GM21737 (cell line): ENCODE data around the gene GYS2.
"Not testable (repeated sequence)": the region's sequence is repeated elsewhere in the genome, so short reads cannot be mapped to it uniquely, and the experiment has no call there.

Source experiments
- ATAC-seq: cut with Tn5 transposase; IDR thresholded peaks from one replicate; pipeline ENCODE4 v1.9.1; 2021; ENCODE audit warnings: mild to moderate bottlenecking, moderate library complexity; ENCODE audit not compliant: unreplicated experiment

The GYS2 gene

DNA sequence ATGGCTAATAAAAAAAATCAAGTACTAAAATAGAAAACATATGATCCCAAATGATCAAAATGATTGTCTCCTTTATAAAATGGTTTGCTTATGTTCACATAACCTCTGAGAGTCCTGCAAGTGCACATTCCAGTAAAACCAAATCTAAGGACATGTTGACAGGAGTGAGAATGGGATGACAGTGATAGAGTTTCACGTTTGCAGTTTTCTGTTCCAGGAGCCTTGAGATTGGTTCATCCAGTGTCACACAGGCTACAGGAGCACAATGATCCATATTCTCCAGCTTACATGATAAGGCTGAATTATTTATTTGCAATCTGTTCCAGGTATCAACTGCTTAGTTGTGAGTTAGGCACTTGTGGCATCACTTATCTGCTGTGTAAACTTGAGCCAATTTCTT, 1.5 kb upstream of the GYS2 start:
- no peak for ATAC-seq

GRCh38 chr12:21602774-21603173, 1.9 kb downstream of the GYS2 start:
- no peak for ATAC-seq

GRCh38 chr12:21600196-21600595, 4.5 kb downstream of the GYS2 start:
- no peak for ATAC-seq

DNA sequence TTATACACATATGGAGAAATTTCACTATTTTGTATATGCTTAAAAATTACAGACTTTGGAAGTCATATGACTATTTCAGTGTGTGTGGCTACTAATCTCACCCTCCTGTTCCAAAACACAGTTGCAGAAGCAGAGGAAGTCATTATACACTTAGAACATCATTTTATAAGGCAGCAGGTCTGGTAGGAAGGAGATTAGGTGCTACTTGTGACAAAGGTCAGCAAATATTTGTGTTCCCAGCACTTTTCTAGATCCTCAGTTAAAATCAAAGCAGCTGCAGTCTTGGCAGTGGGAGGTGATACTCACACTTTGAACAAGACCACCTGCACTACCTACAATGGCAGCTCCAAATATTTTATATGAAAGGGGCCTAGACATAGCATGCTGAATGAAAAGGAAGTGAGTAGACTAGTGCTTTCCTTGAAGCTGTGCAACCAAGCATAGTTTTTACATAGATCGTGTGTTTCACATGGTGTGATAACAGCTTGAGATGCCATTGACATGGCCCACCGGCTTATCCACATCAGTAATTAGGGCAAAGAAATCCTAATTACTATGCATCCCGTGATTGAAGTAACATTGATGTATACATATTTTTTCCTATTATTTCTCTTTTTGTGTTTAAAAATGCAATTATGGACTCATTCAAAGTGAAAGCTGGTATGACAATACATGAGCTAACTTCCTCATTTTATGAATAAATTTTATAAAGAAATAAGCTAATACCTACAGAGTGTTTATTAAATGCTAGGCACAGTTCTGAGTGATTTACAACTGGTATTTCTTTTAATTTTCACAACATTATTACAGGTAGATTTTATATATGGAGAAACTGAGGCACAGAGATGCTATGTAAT, 5.3 kb downstream of the GYS2 start:
- no peak for ATAC-seq

GRCh38 chr12:21598651-21599050, 6.0 kb downstream of the GYS2 start:
- ATAC-seq, result no peak

GRCh38 chr12:21595356-21595755, 9.3 kb downstream of the GYS2 start:
- ATAC-seq, result not testable (repeated sequence)

DNA sequence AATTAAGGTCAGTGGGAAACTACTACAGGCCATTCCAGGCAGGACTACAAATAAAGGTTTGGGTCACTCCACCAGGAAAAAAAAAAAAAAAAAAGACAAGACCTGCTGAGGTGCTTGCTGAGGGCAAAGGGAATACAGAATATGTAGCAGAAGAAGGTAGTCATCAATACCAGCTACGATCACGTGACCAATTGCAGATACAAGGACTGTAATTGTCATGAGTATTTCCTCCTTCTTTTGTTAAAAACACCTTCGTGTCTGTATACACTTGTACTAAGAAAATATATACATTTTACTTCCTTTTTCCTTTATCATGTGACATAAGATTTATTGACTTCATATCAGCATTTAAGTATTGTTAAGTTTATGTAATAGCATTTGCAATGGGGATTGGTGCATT, 19.2 kb downstream of the GYS2 start:
- ATAC-seq, result no peak

DNA sequence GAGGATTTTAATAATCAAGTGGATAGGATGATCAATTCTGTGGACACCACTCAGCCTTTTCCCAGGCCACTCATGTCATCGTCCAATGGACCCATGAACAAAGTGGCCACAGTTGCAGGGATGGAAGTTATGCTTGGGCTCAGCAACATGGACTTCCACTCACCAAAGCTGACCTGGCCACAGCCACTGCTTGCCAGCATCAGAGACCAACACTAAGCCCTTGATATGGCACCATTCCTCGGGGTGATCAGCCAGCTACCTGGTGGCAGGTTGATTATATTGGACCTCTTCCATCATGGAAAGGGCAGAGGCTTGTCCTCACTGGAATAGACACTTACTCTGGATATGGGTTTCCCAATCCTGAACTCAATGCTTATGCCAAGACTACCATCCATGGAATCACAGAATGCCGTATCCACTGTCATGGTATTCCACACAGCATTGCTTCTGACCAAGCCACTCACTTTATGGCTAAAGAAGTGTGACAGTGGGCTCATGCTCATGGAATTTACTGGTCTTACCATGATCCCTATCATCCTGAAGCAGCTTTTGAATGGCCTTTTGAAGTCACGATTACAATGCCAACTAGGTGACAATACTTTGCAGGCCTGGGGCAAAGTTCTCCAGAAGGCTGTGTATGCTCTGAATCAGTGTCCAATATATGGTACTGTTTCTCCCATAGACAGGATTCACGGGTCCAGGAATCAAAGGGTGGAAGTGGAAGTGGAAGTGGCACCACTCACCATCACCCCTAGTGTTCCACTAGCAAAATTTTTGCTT, 20.1 kb downstream of the GYS2 start:
- not testable (repeated sequence) for ATAC-seq

DNA sequence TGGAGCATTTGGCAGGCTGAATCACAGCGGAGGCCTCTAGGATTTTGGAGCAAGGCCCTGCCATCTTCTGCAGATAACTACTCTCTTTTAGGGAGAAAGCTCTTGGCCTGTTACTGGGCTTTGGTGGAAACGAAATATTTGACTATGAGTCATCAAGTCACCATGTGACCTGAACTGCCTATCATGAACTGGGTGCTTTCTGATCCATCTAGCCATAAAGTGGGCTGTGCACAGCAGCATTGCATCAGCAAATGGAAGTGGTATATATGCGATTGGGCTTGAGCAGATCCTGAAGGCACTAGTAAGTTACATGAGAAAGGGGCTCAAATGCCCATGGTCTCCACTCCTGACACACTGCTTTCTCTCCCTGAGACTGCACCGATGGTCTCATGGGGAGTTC, 21.1 kb downstream of the GYS2 start:
- no peak for ATAC-seq

- ATAC-seq, result no peak
These were observed 23.7 kb downstream of the GYS2 start for GRCh38 chr12:21580748-21581516.

DNA sequence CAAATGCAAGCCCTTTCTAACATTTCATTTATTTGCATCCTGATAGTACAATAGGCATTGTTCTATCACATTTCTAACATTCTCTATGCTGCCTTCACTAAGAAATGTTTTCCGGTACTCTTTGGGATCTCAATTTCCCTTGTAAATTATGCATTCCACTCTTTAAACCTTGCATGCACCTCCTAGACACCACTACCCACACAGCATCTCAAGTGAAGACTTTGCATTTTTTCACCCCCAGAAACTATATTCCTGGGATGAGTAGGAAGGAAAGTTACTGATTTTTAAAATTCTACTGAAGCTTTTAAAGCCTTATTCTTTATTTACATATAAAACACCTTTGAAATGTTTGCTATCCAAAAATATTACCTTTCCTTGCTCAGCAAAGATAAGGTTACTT, 27.1 kb downstream of the GYS2 start:
- ATAC-seq, result no peak

- ATAC-seq, result no peak
These were observed 28.2 kb downstream of the GYS2 start for GRCh38 chr12:21576431-21576830.

- ATAC-seq, result no peak
These were observed 30.8 kb downstream of the GYS2 start for GRCh38 chr12:21573733-21574358.

DNA sequence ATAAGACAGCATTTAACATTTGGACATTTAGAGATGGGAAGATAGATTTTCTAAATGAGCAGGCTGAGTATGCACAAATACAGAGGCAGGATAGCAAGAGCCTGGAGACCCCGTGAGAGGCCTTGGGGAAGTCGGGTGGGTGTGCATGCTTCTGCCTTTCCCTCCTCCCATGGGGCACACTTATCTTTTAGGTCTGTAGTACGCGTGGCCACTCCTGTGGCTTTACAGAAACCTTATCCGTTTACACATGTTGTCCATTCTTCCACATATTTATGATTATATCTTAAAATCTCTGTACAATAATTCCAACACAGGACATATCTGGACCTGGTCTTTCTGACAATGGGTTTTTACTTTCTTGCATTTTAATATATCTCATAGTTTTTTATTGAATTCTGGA, 33.6 kb downstream of the GYS2 start:
- ATAC-seq, result no peak

DNA sequence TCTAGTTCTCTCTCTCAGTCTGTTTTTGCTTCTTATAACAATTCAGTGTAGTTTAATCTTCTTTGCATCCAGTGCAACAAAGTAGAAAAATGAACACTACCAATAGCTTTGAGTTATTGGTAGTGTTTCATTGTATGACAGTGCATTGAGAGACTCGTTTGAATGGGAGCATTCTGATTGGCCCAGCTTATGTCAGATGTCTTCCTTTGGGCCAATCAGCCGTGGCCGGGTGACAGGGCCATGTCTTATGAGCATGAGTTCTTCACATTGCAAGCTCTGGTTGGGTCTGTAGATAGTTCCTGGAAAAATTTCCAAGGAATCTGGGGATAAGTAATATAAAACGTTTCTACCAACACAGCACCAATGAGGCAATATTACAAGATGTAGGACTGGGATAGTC, 36.5 kb downstream of the GYS2 start:
- ATAC-seq, result no peak

DNA sequence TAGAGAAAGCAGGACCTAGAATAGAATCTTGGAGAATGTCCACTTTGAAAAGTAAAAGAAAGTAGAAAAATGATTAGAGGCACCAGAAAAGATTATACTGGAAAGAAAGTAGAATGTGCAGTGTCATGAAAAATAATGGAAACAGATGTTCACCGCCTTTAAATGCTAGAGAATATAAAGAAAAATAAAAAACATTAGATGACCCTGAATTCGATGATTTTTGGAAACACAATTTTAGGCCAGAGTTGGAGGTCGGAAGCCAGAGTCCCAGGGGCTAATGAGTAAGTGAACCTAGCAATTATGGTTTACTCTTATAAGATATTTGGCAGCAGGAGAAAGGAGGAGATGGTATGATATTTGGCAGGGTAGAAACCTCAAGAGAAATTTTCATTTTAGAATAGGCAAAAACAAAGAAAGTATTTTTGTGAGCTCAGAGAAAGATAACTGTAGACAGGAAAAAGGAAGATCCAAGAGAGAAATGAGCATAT, 37.7 kb downstream of the GYS2 start:
- ATAC-seq, result no peak

- ATAC-seq, result no peak
These were observed 38.3 kb downstream of the GYS2 start for GRCh38 chr12:21566223-21566906.

- no peak for ATAC-seq
These were observed 41.8 kb downstream of the GYS2 start for GRCh38 chr12:21562859-21563258.

GRCh38 chr12:21561158-21561557, 43.5 kb downstream of the GYS2 start:
- no peak for ATAC-seq

DNA sequence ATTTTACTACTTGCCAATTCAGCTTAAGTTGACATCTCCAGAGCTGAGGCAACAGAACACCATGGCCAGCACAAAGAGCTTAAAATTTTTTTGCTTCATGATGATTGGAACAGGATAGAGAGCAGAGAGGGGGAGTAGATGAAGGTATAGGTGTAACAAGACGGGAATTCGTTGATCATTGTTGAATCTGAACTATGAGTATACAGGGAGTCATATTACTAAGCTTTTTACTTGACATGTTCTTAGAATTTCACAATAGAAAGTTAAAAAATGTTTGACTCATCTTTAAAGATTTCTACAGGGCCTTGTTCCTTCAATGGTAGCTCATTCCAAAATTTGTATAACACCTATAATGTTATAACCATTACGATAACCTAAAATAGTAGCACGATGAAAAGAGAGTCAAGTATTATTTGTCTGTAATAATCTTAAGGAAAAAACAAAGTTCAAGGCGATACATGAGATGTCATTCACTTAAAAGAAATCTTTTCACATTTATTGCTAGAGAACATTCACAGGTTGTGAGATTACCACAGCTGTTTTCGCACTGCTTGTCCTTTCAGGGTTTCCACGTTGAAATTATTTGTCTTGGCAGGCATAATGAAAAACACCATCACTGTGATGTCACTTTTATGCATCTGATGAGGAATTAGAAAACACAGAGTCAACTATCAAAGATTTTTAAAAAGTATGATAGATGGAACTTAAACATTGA, 44.6 kb downstream of the GYS2 start:
- no peak for ATAC-seq
